Fibroblast of lung (primary cell): ENCODE data around the gene LTBP1. TPM values are rescaled to one million over a fixed set of nuclear protein-coding genes. Genes with fewer than 3 reads are reported as not detected.

Experiments
- DNase-seq, 2 donors: peaks; one replicate each; pipeline versions ENCODE4 v3.0.0 to v3.0.0-alpha.2; 2010; ENCODE audit warnings: low read depth in 2 of 2
- H2AFZ ChIP-seq: 2 replicates; pipeline ENCODE4 v1.5.1; 2012; ENCODE audit warnings: low read length, control low read depth, inconsistent platforms
- H3K27ac ChIP-seq: 2 replicates; pipeline ENCODE4 v1.5.1; 2011; ENCODE audit warnings: low read length, control low read depth; ENCODE audit not compliant: insufficient read depth
- H3K27me3 ChIP-seq: 2 replicates; pipeline ENCODE4 v1.5.1; 2011; ENCODE audit warnings: mild to moderate bottlenecking, low read length; ENCODE audit not compliant: control insufficient read depth, insufficient read depth
- H3K36me3 ChIP-seq: 2 replicates; pipeline ENCODE4 v1.5.1; 2011; ENCODE audit warnings: low read length; ENCODE audit not compliant: control insufficient read depth, insufficient read depth
- H3K4me1 ChIP-seq: 2 replicates; pipeline ENCODE4 v1.5.1; 2011; ENCODE audit warnings: low read length; ENCODE audit not compliant: control insufficient read depth, insufficient read depth; ENCODE audit errors: extremely low read depth
- H3K4me2 ChIP-seq: 2 replicates; pipeline ENCODE4 v1.5.1; 2011; ENCODE audit warnings: low read length, control low read depth; ENCODE audit not compliant: insufficient read depth; ENCODE audit errors: extremely low read depth
- H3K4me3 ChIP-seq, 4 experiments: fragments of 200-600 bp in 1 of 4; sonication (generic) in 1 of 4; replicated peaks in 1 of 4; 2 replicates each; pipeline ENCODE4 v1.5.1; 2011 to 2016; ENCODE audit warnings: low read length in 4 of 4, low read depth in 3 of 4, mild to moderate bottlenecking in 3 of 4, control low read depth in 2 of 4, inconsistent platforms in 1 of 4, mixed read lengths in 1 of 4; ENCODE audit not compliant: insufficient read depth in 1 of 4; ENCODE audit errors: control extremely low read depth in 1 of 4
- H3K79me2 ChIP-seq: 2 replicates; pipeline ENCODE4 v1.5.1; 2012; ENCODE audit warnings: mild to moderate bottlenecking, low read length, inconsistent platforms; ENCODE audit not compliant: control insufficient read depth, insufficient read depth
- H3K9ac ChIP-seq: 2 replicates; pipeline ENCODE4 v1.5.1; 2011; ENCODE audit warnings: mild to moderate bottlenecking, low read length, control low read depth; ENCODE audit not compliant: insufficient read depth
- H3K9me3 ChIP-seq: 2 replicates; pipeline ENCODE4 v1.5.1; 2012; ENCODE audit warnings: low read depth, low read length; ENCODE audit not compliant: control insufficient read depth, insufficient read depth
- H4K20me1 ChIP-seq: 2 replicates; pipeline ENCODE4 v1.5.1; 2011; ENCODE audit warnings: low read length; ENCODE audit not compliant: control insufficient read depth, insufficient read depth; ENCODE audit errors: extremely low read depth
- CTCF ChIP-seq, 2 donors: IDR thresholded peaks in 1 of 2; conservative IDR thresholded peaks in 1 of 2; 1 replicate in 1 of 2; 2 replicates in 1 of 2; pipeline ENCODE4 v1.5.1; 2011 to 2012; ENCODE audit warnings: low read length in 2 of 2, control low read depth in 1 of 2, inconsistent platforms in 1 of 2, low read depth in 1 of 2, mild to moderate bottlenecking in 1 of 2
- EZH2 ChIP-seq: IDR thresholded peaks from 2 replicates; pipeline ENCODE4 v1.5.1; 2012; ENCODE audit warnings: low read length, control low read depth, mild to moderate bottlenecking; ENCODE audit errors: missing control alignments
- polyA plus RNA-seq, 2 donors: library from polyadenylated mRNA; depleted of rRNA in 1 of 2; stranded (reverse) in 1 of 2; unstranded in 1 of 2; fragments of >200 nt; gene quantifications; 2 replicates each; pipeline ENCODE4 v1.2.1, GENCODE V29; 2011 to 2012; ENCODE audit warnings: missing spikeins in 1 of 2
- total RNA-seq: library from RNA; depleted of rRNA; stranded (reverse); fragments of >200 nt; gene quantifications from 2 replicates; pipeline ENCODE4 v1.2.1, GENCODE V29; 2014

LTBP1 gene
- total and polyA plus RNA-seq, 2 donors (not counting 1 experiment from before 2014, with no cell fraction given), result 254 to 324 TPM

- no peaks in the 10 kb centered on the region for H3K27me3 ChIP-seq
- no peak overlapping the region for H2AFZ ChIP-seq
- peaks cover 20% of the 10 kb centered on the region for H3K79me2 ChIP-seq
- H4K20me1 ChIP-seq, result no peaks in the 10 kb centered on the region
- TF ChIP-seq EZH2 (no peak), CTCF (conservative IDR thresholded peaks at IDR 0.05 in 1 of 2, IDR thresholded peaks at IDR 0.05 in 1 of 2; ENCODE audit: low read depth in 1 of 2, low read length in 2 of 2) (no peak)
- DNase-seq, result no peak
- peaks cover 5% of the 10 kb centered on the region for H3K36me3 ChIP-seq
- H3K9ac ChIP-seq, result no peak overlapping the region
- no peaks in the 10 kb centered on the region for H3K4me1 ChIP-seq
- H3K9me3 ChIP-seq, result no peaks in the 10 kb centered on the region
- H3K27ac ChIP-seq, result no peak overlapping the region
- H3K4me3 ChIP-seq, result no peak overlapping the region
- no peak overlapping the region for H3K4me2 ChIP-seq
Observed at GRCh38 chr2:33184041-33184440, 237.3 kb downstream of the LTBP1 start.

GRCh38 chr2:33186937-33187336 lies 240.2 kb downstream of the LTBP1 start:
- Histone ChIP-seq H4K20me1 (no peaks in the 10 kb centered on the region), H3K4me3 (no peak overlapping the region), H3K27me3 (no peaks in the 10 kb centered on the region), H3K79me2 (peaks cover 12% of the 10 kb centered on the region), H2AFZ (no peak overlapping the region), H3K27ac (no peak overlapping the region), H3K4me2 (no peak overlapping the region), H3K36me3 (peaks cover 10% of the 10 kb centered on the region), H3K9me3 (no peaks in the 10 kb centered on the region), H3K4me1 (no peaks in the 10 kb centered on the region), H3K9ac (no peak overlapping the region)
- no peak for DNase-seq
- no peak for TF ChIP-seq CTCF (conservative IDR thresholded peaks at IDR 0.05 in 1 of 2, IDR thresholded peaks at IDR 0.05 in 1 of 2; ENCODE audit: low read depth in 1 of 2, low read length in 2 of 2)
- TF ChIP-seq EZH2, result no peak

GRCh38 chr2:33188799-33189198 lies 242.0 kb downstream of the LTBP1 start:
- DNase-seq, result no peak
- no peaks in the 10 kb centered on the region for H4K20me1 ChIP-seq
- H3K27me3 ChIP-seq, result no peaks in the 10 kb centered on the region
- no peak overlapping the region for H3K9ac ChIP-seq
- no peak overlapping the region for H3K27ac ChIP-seq
- peaks cover 5% of the 10 kb centered on the region for H3K79me2 ChIP-seq
- H2AFZ ChIP-seq, result no peak overlapping the region
- no peaks in the 10 kb centered on the region for H3K4me1 ChIP-seq
- H3K4me2 ChIP-seq, result no peak overlapping the region
- H3K4me3 ChIP-seq, result no peak overlapping the region
- H3K36me3 ChIP-seq, result peaks cover 13% of the 10 kb centered on the region
- H3K9me3 ChIP-seq, result no peaks in the 10 kb centered on the region
- TF ChIP-seq EZH2 (no peak), CTCF (conservative IDR thresholded peaks at IDR 0.05 in 1 of 2, IDR thresholded peaks at IDR 0.05 in 1 of 2; ENCODE audit: low read depth in 1 of 2, low read length in 2 of 2) (no peak)
